H1 (cell line): ENCODE measurements around the gene ASCC2. TPM values are rescaled to one million over a fixed set of nuclear protein-coding genes. Genes with fewer than 3 reads are reported as not detected.

Experiments used
- CBX8 ChIP-seq: fragments of 300-800, 300-1000 bp; sonication (generic); IDR thresholded peaks from 2 replicates; pipeline ENCODE4 v1.7.1; 2016; ENCODE audit warnings: low read depth, low read length, borderline replicate concordance
- CEBPB ChIP-seq: IDR thresholded peaks from 2 replicates; pipeline ENCODE4 v1.6.1; 2012; ENCODE audit warnings: low read depth, low read length
- KDM4A ChIP-seq: IDR thresholded peaks from one replicate; pipeline ENCODE4 v1.7.1; 2012; ENCODE audit warnings: low read depth, mild to moderate bottlenecking, moderate library complexity, low read length, inconsistent platforms; ENCODE audit not compliant: severe bottlenecking
- NANOG ChIP-seq: IDR thresholded peaks from 2 replicates; pipeline ENCODE4 v1.6.1; 2011; ENCODE audit warnings: low read length, low read depth, mild to moderate bottlenecking, inconsistent platforms; ENCODE audit not compliant: insufficient read depth, poor library complexity, severe bottlenecking
- RXRA ChIP-seq: IDR thresholded peaks from 2 replicates; pipeline ENCODE4 v1.6.1; 2011; ENCODE audit warnings: low read depth, mild to moderate bottlenecking, low read length, moderate library complexity; ENCODE audit not compliant: insufficient read depth
- TAF7 ChIP-seq: optimal IDR thresholded peaks from 2 replicates; pipeline ENCODE3; 2011; ENCODE audit warnings: low read depth, mild to moderate bottlenecking, inconsistent platforms, low read length, moderate library complexity, borderline replicate concordance
- polyA plus RNA-seq, 7 experiments: library from polyadenylated mRNA; depleted of rRNA in 3 of 7; stranded (reverse) in 5 of 7; unstranded in 2 of 7; fragments of >200 nt in 5 of 7; fragments of 200-250 nt in 2 of 7; gene quantifications; 1 replicate in 5 of 7; 2 replicates in 1 of 7; 4 replicates in 1 of 7; pipeline versions ENCODE4 v1.2.1 to v1.2.3, GENCODE V29; 2011 to 2013; ENCODE audit warnings: missing spikeins in 2 of 7, mixed read lengths in 2 of 7
- total RNA-seq: library from RNA; stranded (reverse); fragmentation: NEBNext Ultra II Directional; extraction: Animal tissue kit (Norgen Biotek cat#: 25700); gene quantifications from 2 replicates; pipeline ENCODE4 v1.2.1, GENCODE V29; 2021
- TF ChIP-seq, protein P1 (sequence below): fragments of 300-600 bp; sonication (generic); IDR thresholded peaks from 2 replicates; pipeline ENCODE4 v1.7.1; 2012; ENCODE audit warnings: low read length, moderate library complexity, mild to moderate bottlenecking, inconsistent platforms; ENCODE audit not compliant: insufficient replicate concordance
- TF ChIP-seq, protein P2 (sequence below): IDR thresholded peaks from 2 replicates; pipeline ENCODE4 v1.6.1; 2012; ENCODE audit warnings: inconsistent platforms

ASCC2 gene
- total and polyA plus RNA-seq, 2 of the 8 experiments (the other 6 are each of a cell fraction or from before 2014, with no cell fraction given) = 35.0 to 35.8 TPM

DNA sequence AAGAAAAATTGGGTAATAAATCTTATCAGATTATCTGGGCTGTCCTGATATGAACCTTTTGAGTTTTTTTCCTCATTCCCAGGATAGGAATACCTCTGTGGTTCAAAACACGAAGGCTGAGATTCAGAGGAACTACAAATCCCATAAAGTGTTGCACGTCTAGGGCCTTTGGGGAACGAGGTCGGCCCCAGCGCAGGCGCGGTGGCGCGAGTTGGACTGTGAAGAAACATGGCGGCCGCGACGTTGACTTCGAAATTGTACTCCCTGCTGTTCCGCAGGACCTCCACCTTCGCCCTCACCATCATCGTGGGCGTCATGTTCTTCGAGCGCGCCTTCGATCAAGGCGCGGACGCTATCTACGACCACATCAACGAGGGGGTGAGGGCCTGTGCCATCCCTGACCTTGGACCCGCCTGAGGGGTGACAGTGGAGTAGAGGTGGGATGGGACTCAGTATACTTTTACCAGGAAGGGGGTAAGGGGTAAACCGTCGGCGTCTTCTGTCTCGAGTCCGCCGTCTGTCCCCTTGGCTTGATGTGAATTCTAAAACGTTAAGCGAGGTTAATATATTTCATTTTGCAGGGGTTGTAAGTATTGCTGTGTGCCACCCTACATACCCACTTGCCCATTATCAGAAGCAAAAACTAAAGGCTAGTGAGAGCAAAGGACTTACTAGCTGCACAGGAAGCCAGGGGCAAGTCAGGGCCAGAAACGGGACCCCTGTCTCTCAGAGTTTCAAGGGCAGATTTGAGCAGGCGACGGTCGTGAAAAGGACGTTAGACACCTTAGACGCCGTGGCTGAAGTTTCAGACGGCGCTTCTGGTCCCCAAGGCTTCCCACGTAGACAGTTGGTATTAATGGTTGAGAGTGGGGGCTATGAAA lies 70.7 kb downstream of the ASCC2 start, which contains the start of gene UQCR10 (continued):
- TF ChIP-seq, protein P1, sequence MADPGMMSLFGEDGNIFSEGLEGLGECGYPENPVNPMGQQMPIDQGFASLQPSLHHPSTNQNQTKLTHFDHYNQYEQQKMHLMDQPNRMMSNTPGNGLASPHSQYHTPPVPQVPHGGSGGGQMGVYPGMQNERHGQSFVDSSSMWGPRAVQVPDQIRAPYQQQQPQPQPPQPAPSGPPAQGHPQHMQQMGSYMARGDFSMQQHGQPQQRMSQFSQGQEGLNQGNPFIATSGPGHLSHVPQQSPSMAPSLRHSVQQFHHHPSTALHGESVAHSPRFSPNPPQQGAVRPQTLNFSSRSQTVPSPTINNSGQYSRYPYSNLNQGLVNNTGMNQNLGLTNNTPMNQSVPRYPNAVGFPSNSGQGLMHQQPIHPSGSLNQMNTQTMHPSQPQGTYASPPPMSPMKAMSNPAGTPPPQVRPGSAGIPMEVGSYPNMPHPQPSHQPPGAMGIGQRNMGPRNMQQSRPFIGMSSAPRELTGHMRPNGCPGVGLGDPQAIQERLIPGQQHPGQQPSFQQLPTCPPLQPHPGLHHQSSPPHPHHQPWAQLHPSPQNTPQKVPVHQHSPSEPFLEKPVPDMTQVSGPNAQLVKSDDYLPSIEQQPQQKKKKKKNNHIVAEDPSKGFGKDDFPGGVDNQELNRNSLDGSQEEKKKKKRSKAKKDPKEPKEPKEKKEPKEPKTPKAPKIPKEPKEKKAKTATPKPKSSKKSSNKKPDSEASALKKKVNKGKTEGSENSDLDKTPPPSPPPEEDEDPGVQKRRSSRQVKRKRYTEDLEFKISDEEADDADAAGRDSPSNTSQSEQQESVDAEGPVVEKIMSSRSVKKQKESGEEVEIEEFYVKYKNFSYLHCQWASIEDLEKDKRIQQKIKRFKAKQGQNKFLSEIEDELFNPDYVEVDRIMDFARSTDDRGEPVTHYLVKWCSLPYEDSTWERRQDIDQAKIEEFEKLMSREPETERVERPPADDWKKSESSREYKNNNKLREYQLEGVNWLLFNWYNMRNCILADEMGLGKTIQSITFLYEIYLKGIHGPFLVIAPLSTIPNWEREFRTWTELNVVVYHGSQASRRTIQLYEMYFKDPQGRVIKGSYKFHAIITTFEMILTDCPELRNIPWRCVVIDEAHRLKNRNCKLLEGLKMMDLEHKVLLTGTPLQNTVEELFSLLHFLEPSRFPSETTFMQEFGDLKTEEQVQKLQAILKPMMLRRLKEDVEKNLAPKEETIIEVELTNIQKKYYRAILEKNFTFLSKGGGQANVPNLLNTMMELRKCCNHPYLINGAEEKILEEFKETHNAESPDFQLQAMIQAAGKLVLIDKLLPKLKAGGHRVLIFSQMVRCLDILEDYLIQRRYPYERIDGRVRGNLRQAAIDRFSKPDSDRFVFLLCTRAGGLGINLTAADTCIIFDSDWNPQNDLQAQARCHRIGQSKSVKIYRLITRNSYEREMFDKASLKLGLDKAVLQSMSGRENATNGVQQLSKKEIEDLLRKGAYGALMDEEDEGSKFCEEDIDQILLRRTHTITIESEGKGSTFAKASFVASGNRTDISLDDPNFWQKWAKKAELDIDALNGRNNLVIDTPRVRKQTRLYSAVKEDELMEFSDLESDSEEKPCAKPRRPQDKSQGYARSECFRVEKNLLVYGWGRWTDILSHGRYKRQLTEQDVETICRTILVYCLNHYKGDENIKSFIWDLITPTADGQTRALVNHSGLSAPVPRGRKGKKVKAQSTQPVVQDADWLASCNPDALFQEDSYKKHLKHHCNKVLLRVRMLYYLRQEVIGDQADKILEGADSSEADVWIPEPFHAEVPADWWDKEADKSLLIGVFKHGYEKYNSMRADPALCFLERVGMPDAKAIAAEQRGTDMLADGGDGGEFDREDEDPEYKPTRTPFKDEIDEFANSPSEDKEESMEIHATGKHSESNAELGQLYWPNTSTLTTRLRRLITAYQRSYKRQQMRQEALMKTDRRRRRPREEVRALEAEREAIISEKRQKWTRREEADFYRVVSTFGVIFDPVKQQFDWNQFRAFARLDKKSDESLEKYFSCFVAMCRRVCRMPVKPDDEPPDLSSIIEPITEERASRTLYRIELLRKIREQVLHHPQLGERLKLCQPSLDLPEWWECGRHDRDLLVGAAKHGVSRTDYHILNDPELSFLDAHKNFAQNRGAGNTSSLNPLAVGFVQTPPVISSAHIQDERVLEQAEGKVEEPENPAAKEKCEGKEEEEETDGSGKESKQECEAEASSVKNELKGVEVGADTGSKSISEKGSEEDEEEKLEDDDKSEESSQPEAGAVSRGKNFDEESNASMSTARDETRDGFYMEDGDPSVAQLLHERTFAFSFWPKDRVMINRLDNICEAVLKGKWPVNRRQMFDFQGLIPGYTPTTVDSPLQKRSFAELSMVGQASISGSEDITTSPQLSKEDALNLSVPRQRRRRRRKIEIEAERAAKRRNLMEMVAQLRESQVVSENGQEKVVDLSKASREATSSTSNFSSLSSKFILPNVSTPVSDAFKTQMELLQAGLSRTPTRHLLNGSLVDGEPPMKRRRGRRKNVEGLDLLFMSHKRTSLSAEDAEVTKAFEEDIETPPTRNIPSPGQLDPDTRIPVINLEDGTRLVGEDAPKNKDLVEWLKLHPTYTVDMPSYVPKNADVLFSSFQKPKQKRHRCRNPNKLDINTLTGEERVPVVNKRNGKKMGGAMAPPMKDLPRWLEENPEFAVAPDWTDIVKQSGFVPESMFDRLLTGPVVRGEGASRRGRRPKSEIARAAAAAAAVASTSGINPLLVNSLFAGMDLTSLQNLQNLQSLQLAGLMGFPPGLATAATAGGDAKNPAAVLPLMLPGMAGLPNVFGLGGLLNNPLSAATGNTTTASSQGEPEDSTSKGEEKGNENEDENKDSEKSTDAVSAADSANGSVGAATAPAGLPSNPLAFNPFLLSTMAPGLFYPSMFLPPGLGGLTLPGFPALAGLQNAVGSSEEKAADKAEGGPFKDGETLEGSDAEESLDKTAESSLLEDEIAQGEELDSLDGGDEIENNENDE = no peak
- TF ChIP-seq, protein P2, sequence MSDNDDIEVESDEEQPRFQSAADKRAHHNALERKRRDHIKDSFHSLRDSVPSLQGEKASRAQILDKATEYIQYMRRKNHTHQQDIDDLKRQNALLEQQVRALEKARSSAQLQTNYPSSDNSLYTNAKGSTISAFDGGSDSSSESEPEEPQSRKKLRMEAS = peak; percentile 33; the same call in 1 of the 2 replicates
- no peak for TF ChIP-seq NANOG
- TF ChIP-seq KDM4A = peak; percentile 86
- TF ChIP-seq RXRA = no peak
- no peak for TF ChIP-seq TAF7
- TF ChIP-seq CEBPB = no peak
- no peak for TF ChIP-seq CBX8
- TF ChIP-seq, all 59 proteins: peak for 12
